NAMALWA (cell line): Measurements from ENCODE around the gene DYNC1LI2.
"Not testable (repeated sequence)": the region's sequence is repeated elsewhere in the genome, so short reads cannot be mapped to it uniquely, and the experiment has no call there.

ENCODE experiments used
- DNase-seq: peaks from one replicate; pipeline ENCODE4 v3.0.0-alpha.2; 2015; ENCODE audit warnings: low spot score

DYNC1LI2 gene

GRCh38 chr16:66751303-66751991 is at the start of gene DYNC1LI2:
DYNC1LI2 (minus strand) TSS chr16:66751609; CDS start chr16:66751591, 18 bp downstream.
- DNase-seq = peak; percentile 75

GRCh38 chr16:66800856-66801255 is 49.4 kb upstream of the DYNC1LI2 start:
- no peak for DNase-seq

GRCh38 chr16:66798161-66798560 is 46.8 kb upstream of the DYNC1LI2 start:
- no peak for DNase-seq

- DNase-seq = not testable (repeated sequence)
These were observed 42.6 kb upstream of the DYNC1LI2 start for GRCh38 chr16:66793984-66794383.

GRCh38 chr16:66790130-66790733 is 38.8 kb upstream of the DYNC1LI2 start:
- DNase-seq = no peak

GRCh38 chr16:66787427-66787826 is 36.0 kb upstream of the DYNC1LI2 start:
- DNase-seq = no peak

- no peak for DNase-seq
These were observed 35.1 kb upstream of the DYNC1LI2 start for GRCh38 chr16:66786551-66786950.

GRCh38 chr16:66776457-66776856 is 25.0 kb upstream of the DYNC1LI2 start:
- no peak for DNase-seq

- DNase-seq = no peak
These were observed 23.6 kb upstream of the DYNC1LI2 start for GRCh38 chr16:66774981-66775380.

GRCh38 chr16:66758086-66758485 is 6.7 kb upstream of the DYNC1LI2 start:
- DNase-seq = no peak

GRCh38 chr16:66754819-66755218 is 3.4 kb upstream of the DYNC1LI2 start:
- no peak for DNase-seq

GRCh38 chr16:66754211-66754610 is 2.8 kb upstream of the DYNC1LI2 start:
- no peak for DNase-seq

- DNase-seq = no peak
These were observed 1.5 kb upstream of the DYNC1LI2 start for GRCh38 chr16:66752958-66753357.

GRCh38 chr16:66752379-66752778 is 970 bp upstream of the DYNC1LI2 start:
- no peak for DNase-seq

GRCh38 chr16:66751992-66752322 is 548 bp upstream of the DYNC1LI2 start:
- DNase-seq = no peak

- DNase-seq = peak; percentile 22
These were observed 431 bp downstream of the DYNC1LI2 start for GRCh38 chr16:66751053-66751302.

GRCh38 chr16:66750279-66751052 is 943 bp downstream of the DYNC1LI2 start:
- peak; percentile 29 for DNase-seq

- DNase-seq = no peak
These were observed 4.7 kb downstream of the DYNC1LI2 start for GRCh38 chr16:66746682-66747081.

GRCh38 chr16:66746048-66746447 is 5.4 kb downstream of the DYNC1LI2 start:
- DNase-seq = no peak

GRCh38 chr16:66741950-66742808 is 9.2 kb downstream of the DYNC1LI2 start:
- no peak for DNase-seq

- no peak for DNase-seq
These were observed 10.1 kb downstream of the DYNC1LI2 start for GRCh38 chr16:66741169-66741900.

- no peak for DNase-seq
These were observed 10.9 kb downstream of the DYNC1LI2 start for GRCh38 chr16:66740533-66740932.
